ENCODE measurements around the gene ERGIC2. TPM values are rescaled to one million over a fixed set of nuclear protein-coding genes. Genes with fewer than 3 reads are reported as not detected.

The ERGIC2 gene
- total and polyA plus RNA-seq, 9 of the 15 experiments (the other 6 are each of a cell fraction or from before 2014, with no cell fraction given) = 24.1 to 180 (median 75.7) TPM

- TF ChIP-seq, protein P1, sequence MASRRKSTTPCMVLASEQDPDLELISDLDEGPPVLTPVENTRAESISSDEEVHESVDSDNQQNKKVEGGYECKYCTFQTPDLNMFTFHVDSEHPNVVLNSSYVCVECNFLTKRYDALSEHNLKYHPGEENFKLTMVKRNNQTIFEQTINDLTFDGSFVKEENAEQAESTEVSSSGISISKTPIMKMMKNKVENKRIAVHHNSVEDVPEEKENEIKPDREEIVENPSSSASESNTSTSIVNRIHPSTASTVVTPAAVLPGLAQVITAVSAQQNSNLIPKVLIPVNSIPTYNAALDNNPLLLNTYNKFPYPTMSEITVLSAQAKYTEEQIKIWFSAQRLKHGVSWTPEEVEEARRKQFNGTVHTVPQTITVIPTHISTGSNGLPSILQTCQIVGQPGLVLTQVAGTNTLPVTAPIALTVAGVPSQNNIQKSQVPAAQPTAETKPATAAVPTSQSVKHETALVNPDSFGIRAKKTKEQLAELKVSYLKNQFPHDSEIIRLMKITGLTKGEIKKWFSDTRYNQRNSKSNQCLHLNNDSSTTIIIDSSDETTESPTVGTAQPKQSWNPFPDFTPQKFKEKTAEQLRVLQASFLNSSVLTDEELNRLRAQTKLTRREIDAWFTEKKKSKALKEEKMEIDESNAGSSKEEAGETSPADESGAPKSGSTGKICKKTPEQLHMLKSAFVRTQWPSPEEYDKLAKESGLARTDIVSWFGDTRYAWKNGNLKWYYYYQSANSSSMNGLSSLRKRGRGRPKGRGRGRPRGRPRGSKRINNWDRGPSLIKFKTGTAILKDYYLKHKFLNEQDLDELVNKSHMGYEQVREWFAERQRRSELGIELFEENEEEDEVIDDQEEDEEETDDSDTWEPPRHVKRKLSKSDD (conservative IDR thresholded peaks at IDR 0.05; ENCODE audit: low read length) = no peak
- no peak for TF ChIP-seq USF1 (CRISPR knock-in tag; IDR thresholded peaks at IDR 0.05)
- no peak for TF ChIP-seq RUNX1 (IDR thresholded peaks at IDR 0.05; ENCODE audit: low read depth)
- TF ChIP-seq, protein P2, sequence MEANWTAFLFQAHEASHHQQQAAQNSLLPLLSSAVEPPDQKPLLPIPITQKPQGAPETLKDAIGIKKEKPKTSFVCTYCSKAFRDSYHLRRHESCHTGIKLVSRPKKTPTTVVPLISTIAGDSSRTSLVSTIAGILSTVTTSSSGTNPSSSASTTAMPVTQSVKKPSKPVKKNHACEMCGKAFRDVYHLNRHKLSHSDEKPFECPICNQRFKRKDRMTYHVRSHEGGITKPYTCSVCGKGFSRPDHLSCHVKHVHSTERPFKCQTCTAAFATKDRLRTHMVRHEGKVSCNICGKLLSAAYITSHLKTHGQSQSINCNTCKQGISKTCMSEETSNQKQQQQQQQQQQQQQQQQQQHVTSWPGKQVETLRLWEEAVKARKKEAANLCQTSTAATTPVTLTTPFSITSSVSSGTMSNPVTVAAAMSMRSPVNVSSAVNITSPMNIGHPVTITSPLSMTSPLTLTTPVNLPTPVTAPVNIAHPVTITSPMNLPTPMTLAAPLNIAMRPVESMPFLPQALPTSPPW (CRISPR knock-in tag; IDR thresholded peaks at IDR 0.05) = no peak
- TF ChIP-seq E2F6 (IDR thresholded peaks at IDR 0.05; ENCODE audit: borderline replicate concordance in 1 of 2, extremely low read depth in 1 of 2, insufficient read depth in 1 of 2, insufficient read length in 1 of 2, low read depth in 1 of 2, low read length in 1 of 2, poor library complexity in 1 of 2, severe bottlenecking in 1 of 2) = no peak
These were observed 74.3 kb downstream of the ERGIC2 start (continued) for GRCh38 chr12:29306682-29307081.
